HEK293T (cell line): ENCODE data around the gene CHMP4B.

ENCODE experiments used
- CTCF ChIA-PET: fragments of 350-600 bp; formaldehyde crosslinking; extraction: SDS; loops from one replicate; lab custom pipeline; 2021; ENCODE audit warnings: antibody characterized with exemption, inconsistent platforms; lab: Yijun Ruan, JAX
- POLR2A ChIA-PET: fragments of 350-600 bp; formaldehyde crosslinking; extraction: SDS; loops from one replicate; lab custom pipeline; 2020; ENCODE audit warnings: antibody characterized with exemption, inconsistent platforms; lab: Yijun Ruan, JAX
- DNase-seq: peaks from one replicate; pipeline ENCODE4 v3.0.0; 2012; ENCODE audit warnings: mixed read lengths; ENCODE audit errors: extremely low spot score
- ARNT ChIP-seq: fragments of 450-650 bp; IDR thresholded peaks from 2 replicates; pipeline ENCODE4 v1.6.1; 2017; ENCODE audit warnings: mild to moderate bottlenecking
- BHLHE40 ChIP-seq: fragments of 450-650 bp; IDR thresholded peaks from 2 replicates; pipeline ENCODE4 v1.6.1; 2016; ENCODE audit warnings: mild to moderate bottlenecking, moderate library complexity, borderline replicate concordance
- CTBP1 ChIP-seq: fragments of 450-650 bp; IDR thresholded peaks from 2 replicates; pipeline ENCODE4 v1.6.1; 2016; ENCODE audit warnings: borderline replicate concordance
- ELF4 ChIP-seq: fragments of 450-650 bp; IDR thresholded peaks from 2 replicates; pipeline ENCODE4 v1.6.1; 2017; ENCODE audit warnings: antibody characterized with exemption
- FOXA1 ChIP-seq: fragments of 450-650 bp; IDR thresholded peaks from 2 replicates; pipeline ENCODE4 v1.6.1; 2016; ENCODE audit warnings: mild to moderate bottlenecking
- FOXK2 ChIP-seq: fragments of 450-650 bp; IDR thresholded peaks from 2 replicates; pipeline ENCODE4 v1.6.1; 2016; ENCODE audit warnings: mild to moderate bottlenecking
- FOXM1 ChIP-seq: fragments of 450-650 bp; IDR thresholded peaks from 2 replicates; pipeline ENCODE4 v1.6.1; 2017; ENCODE audit warnings: mild to moderate bottlenecking, borderline replicate concordance
- HDGF ChIP-seq: fragments of 450-650 bp; IDR thresholded peaks from 2 replicates; pipeline ENCODE4 v1.6.1; 2017; ENCODE audit warnings: antibody characterized with exemption, borderline replicate concordance
- L3MBTL2 ChIP-seq: fragments of 450-650 bp; conservative IDR thresholded peaks from 2 replicates; pipeline ENCODE4 v1.6.1; 2016; ENCODE audit warnings: mild to moderate bottlenecking
- LEF1 ChIP-seq: fragments of 450-650 bp; IDR thresholded peaks from 2 replicates; pipeline ENCODE4 v1.6.1; 2017; ENCODE audit warnings: mild to moderate bottlenecking, borderline replicate concordance
- NFRKB ChIP-seq: fragments of 450-650 bp; IDR thresholded peaks from 2 replicates; pipeline ENCODE4 v1.6.1; 2016; ENCODE audit warnings: mild to moderate bottlenecking, moderate library complexity
- PKNOX1 ChIP-seq: fragments of 450-650 bp; IDR thresholded peaks from 2 replicates; pipeline ENCODE4 v1.6.1; 2016
- SP1 ChIP-seq: fragments of 450-650 bp; IDR thresholded peaks from 2 replicates; pipeline ENCODE4 v1.6.1; 2017
- SUZ12 ChIP-seq: fragments of 450-650 bp; IDR thresholded peaks from 2 replicates; pipeline ENCODE4 v1.6.1; 2016; ENCODE audit warnings: mild to moderate bottlenecking
- TARDBP ChIP-seq: fragments of 450-650 bp; IDR thresholded peaks from 2 replicates; pipeline ENCODE4 v1.6.1; 2016
- ZNF384 ChIP-seq: fragments of 450-650 bp; IDR thresholded peaks from 2 replicates; pipeline ENCODE4 v1.6.1; 2016

The CHMP4B gene

GRCh38 chr20:33812908-33813462, 1.8 kb downstream of the CHMP4B start:
- CTCF ChIA-PET = no interaction called here

GRCh38 chr20:33814238-33814712, 3.1 kb downstream of the CHMP4B start:
- POLR2A ChIA-PET = no interaction called here
- no peak for DNase-seq
- no peak for TF ChIP-seq FOXA1
- no peak for TF ChIP-seq ELF4
- CTCF ChIA-PET = no interaction called here

More at GRCh38 chr20:33812908-33813462, 1.8 kb downstream of the CHMP4B start:
- no peak for TF ChIP-seq FOXA1
- peak; percentile 96 for TF ChIP-seq ZNF384
- TF ChIP-seq LEF1 = no peak
- peak; percentile 62 for DNase-seq
- POLR2A ChIA-PET = interaction anchor here (1.2 to 3.5 kb wide), 3 partner anchors 13 to 299 kb away, joined by 3 to 10 read pairs (median 3); partner anchors contain the start of gene EIF2S2

GRCh38 chr20:33815671-33816070, 4.5 kb downstream of the CHMP4B start:
- ChIA-PET CTCF (no interaction called here), POLR2A (no interaction called here)
- DNase-seq = no peak
- TF ChIP-seq ARNT (no peak), ZNF384 (no peak), PKNOX1 (no peak), TARDBP (no peak), CTBP1 (no peak), NFRKB (no peak), FOXA1 (no peak), FOXM1 (no peak), L3MBTL2 (no peak), BHLHE40 (no peak), FOXK2 (no peak), HDGF (no peak), SUZ12 (no peak), LEF1 (no peak), ELF4 (no peak), SP1 (no peak)

GRCh38 chr20:33816191-33816590, 5.0 kb downstream of the CHMP4B start:
- DNase-seq = no peak
- ChIA-PET POLR2A (no interaction called here), CTCF (no interaction called here)
- TF ChIP-seq ARNT = no peak
- no peak for TF ChIP-seq SUZ12
- no peak for TF ChIP-seq ELF4
- TF ChIP-seq FOXA1 = no peak
- no peak for TF ChIP-seq NFRKB

- no peak for DNase-seq
- CTCF ChIA-PET = no interaction called here
- POLR2A ChIA-PET = no interaction called here
- TF ChIP-seq BHLHE40 = no peak
- no peak for TF ChIP-seq ZNF384
- no peak for TF ChIP-seq PKNOX1
- no peak for TF ChIP-seq HDGF
- TF ChIP-seq NFRKB = no peak
- no peak for TF ChIP-seq ARNT
- TF ChIP-seq ELF4 = no peak
- no peak for TF ChIP-seq FOXM1
- TF ChIP-seq LEF1 = no peak
- no peak for TF ChIP-seq SP1
- TF ChIP-seq CTBP1 = no peak
- no peak for TF ChIP-seq SUZ12
- no peak for TF ChIP-seq FOXA1
- TF ChIP-seq L3MBTL2 = no peak
- no peak for TF ChIP-seq FOXK2
- no peak for TF ChIP-seq TARDBP
These were observed 6.3 kb downstream of the CHMP4B start for GRCh38 chr20:33817411-33817810.

GRCh38 chr20:33819456-33819855, 8.3 kb downstream of the CHMP4B start:
- no peak for TF ChIP-seq FOXK2
- CTCF ChIA-PET = interaction anchor here (0.6 kb wide), 1 partner anchor 118 kb away, joined by 5 read pairs; no protein-coding TSS in a partner anchor
- DNase-seq = no peak
- POLR2A ChIA-PET = no interaction called here

- no peak for DNase-seq
- TF ChIP-seq ARNT = no peak
- TF ChIP-seq SUZ12 = no peak
- no peak for TF ChIP-seq L3MBTL2
- no peak for TF ChIP-seq FOXM1
- TF ChIP-seq LEF1 = no peak
- TF ChIP-seq CTBP1 = no peak
- TF ChIP-seq SP1 = no peak
- no peak for TF ChIP-seq FOXK2
- TF ChIP-seq FOXA1 = no peak
- TF ChIP-seq NFRKB = no peak
- no peak for TF ChIP-seq TARDBP
- TF ChIP-seq PKNOX1 = no peak
- TF ChIP-seq BHLHE40 = no peak
- CTCF ChIA-PET = no interaction called here
- POLR2A ChIA-PET = no interaction called here
These were observed 9.2 kb downstream of the CHMP4B start for GRCh38 chr20:33820362-33820761.
